ENCODE results near the gene FAM111B.
"Not testable (repeated sequence)": the region's sequence is repeated elsewhere in the genome, so short reads cannot be mapped to it uniquely, and the experiment has no call there.

Gene FAM111B

GRCh38 chr11:59097938-59098337 lies 9.1 kb upstream of the FAM111B start:
- DNase-seq (ENCODE audit: low read depth) = not testable (repeated sequence)

- peak; percentile 60 for DNase-seq (ENCODE audit: low read depth)
Measured at GRCh38 chr11:59102259-59102765, 4.7 kb upstream of the FAM111B start.

- DNase-seq (ENCODE audit: low read depth) = peak; percentile 11
Measured at GRCh38 chr11:59107721-59108120, 684 bp downstream of the FAM111B start.

DNA sequence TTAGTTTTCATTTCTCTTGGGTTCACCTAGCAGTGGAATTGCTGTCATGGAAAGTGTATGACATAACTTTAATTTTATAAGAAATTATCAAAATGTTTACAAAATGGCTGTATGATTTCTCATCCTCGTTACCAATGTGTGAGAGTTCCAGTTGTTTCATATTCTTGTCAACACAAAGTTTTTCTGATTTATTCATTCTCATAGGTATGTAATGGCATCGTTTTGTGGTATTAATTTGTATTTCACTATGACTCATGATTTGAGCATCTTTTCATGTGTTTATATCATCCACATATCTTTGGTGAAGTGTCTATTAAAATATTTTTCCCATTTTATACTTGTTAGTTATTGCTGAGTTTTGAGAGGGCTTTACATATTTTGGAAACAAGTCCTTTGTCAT lies 5.5 kb downstream of the FAM111B start:
- DNase-seq (ENCODE audit: low read depth) = peak; percentile 69

GRCh38 chr11:59114344-59114743 lies 7.3 kb downstream of the FAM111B start:
- DNase-seq (ENCODE audit: low read depth) = no peak

DNA sequence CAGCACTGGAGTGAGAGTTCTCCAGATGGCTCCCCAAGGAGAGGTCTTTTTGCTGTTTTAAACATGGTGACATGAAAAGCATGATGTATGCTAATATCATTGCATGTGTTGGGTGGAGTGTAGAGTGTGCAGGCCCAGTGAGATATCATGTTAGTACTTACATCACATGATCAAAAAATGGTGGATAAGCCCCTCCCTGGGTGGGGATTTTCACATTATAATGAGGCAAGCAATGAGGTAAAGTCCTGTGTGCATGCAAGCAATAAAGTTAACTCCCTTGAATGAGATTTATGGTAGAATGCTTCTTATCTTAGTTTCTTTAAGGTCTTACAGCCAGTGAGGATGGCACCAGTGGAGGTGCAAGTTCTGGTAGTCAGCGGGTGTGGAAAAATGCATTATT lies 8.5 kb downstream of the FAM111B start:
- no peak for DNase-seq (ENCODE audit: low read depth)

- no peak for DNase-seq (ENCODE audit: low read depth)
Measured at GRCh38 chr11:59117774-59118173, 10.7 kb downstream of the FAM111B start.

DNA sequence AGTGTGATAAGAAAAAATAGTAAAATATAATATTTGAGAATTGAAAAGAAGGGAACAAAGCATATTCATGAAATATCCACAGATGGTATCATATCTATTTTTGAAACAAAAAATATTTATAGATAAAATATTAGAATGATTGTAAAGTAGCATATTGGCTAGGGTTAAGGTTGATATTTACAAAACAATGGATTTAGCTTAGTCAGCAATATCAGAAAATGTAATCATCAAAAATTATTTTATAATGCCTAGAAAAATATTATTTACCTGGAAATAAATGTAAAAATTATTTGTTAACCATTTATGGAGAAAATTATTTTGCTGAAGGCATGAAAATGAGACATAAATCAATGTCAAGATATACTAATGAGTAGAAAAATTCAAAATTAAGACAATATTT lies 12.8 kb downstream of the FAM111B start:
- DNase-seq (ENCODE audit: low read depth) = no peak

GRCh38 chr11:59135648-59136461 lies 28.8 kb downstream of the FAM111B start:
- peak; percentile 81 for DNase-seq (ENCODE audit: low read depth)

- DNase-seq (ENCODE audit: low read depth) = not testable (repeated sequence)
Measured at GRCh38 chr11:59136551-59136950, 29.5 kb downstream of the FAM111B start.

GRCh38 chr11:59137190-59137589 lies 30.2 kb downstream of the FAM111B start:
- no peak for DNase-seq (ENCODE audit: low read depth)

GRCh38 chr11:59138643-59139042 lies 31.6 kb downstream of the FAM111B start:
- DNase-seq (ENCODE audit: low read depth) = no peak

GRCh38 chr11:59141191-59141590 lies 34.2 kb downstream of the FAM111B start:
- no peak for DNase-seq (ENCODE audit: low read depth)

DNA sequence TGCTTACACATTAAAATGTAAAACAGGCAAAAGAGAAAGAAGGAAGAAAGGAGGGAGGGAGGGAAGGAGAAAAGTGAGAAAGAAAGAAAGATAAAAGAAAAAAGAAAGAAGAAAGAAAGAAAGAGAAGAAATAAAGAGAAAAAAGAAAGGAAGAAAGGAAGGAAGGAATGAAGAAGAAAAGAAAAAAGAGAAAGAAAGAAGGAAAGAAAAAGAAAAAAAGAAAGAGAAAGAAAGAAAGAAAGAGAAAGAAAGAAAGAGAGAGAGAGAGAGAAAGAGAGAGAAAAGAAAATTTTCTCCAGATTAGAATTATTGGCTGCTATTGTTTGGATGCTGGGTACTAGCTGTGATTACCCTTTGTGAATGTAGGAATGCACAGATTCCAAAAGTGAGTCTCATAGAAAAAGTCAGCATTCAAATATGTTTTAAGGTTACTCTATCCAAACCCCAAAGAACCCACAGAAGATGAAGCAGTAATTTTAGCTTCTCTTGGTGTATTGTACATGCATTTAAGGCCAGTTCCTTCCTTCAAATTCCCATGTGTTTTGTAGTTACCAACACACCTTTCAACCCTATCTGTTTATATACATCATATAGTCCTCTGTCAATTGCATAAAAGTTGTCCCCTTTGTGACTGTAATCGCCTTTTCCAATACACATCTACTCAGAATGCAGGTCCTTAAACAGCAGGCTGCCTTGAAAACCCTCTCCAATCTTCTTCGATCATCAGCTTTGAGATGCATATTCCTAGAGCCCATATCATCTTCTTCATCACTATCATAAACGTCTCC lies 34.8 kb downstream of the FAM111B start:
- peak; percentile 74 for DNase-seq (ENCODE audit: low read depth)

GRCh38 chr11:59142530-59143507 lies 35.8 kb downstream of the FAM111B start, which contains the start of gene FAM111A:
TSS of gene FAM111A (plus strand) at chr11:59142856. CDS start at chr11:59148873, 6,017 bp downstream.
- peak; percentile 92 for DNase-seq (ENCODE audit: low read depth)

GRCh38 chr11:59144096-59144495 lies 37.1 kb downstream of the FAM111B start:
- DNase-seq (ENCODE audit: low read depth) = peak; percentile 18

GRCh38 chr11:59144579-59145345 lies 37.7 kb downstream of the FAM111B start:
- DNase-seq (ENCODE audit: low read depth) = peak; percentile 89

DNA sequence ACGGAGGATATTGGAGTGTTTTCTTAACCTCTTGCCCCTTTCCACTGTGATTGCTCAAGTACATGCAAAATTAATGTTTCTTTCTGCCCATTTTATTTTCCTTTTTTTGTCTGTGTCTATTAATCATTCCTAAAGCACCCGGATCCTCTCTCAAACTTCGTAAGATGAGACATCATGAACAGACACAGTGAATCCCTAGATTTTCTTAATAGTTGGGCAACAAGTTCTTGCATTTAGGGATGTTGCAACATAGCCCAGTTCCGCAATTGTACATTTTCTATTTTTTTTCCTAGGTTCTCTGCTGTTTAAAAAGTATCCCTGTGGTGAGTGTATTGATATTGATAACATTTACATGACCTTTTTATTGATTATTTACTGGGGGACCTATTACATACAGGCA lies 38.5 kb downstream of the FAM111B start:
- peak; percentile 45 for DNase-seq (ENCODE audit: low read depth)

DNA sequence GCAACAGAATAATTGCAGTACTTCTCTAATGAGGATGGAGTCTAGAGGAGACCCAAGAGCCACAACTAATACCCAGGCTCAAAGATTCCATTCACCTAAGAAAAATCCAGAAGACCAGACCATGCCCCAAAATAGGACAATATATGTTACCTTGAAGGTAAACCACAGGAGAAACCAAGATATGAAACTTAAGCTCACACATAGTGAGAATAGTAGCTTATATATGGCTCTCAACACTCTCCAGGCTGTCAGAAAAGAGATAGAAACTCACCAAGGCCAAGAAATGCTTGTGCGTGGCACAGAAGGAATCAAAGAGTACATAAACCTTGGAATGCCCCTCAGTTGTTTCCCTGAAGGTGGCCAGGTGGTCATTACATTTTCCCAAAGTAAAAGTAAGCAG lies 44.7 kb downstream of the FAM111B start:
- DNase-seq (ENCODE audit: low read depth) = no peak

- no peak for DNase-seq (ENCODE audit: low read depth)
Measured at GRCh38 chr11:59152312-59152951, 45.4 kb downstream of the FAM111B start.

Measured in ELR (cell line).